Activated naive CD4-positive, alpha-beta T cell treated with anti-CD3 and anti-CD28 coated beads for 36 hours (primary cell): ENCODE data around the gene C19orf85. TPM values are rescaled to one million over a fixed set of nuclear protein-coding genes. Genes with fewer than 3 reads are reported as not detected.
A peak's percentile ranks its signal among the peaks of the same experiment; 100 is the strongest.
"Not testable (repeated sequence)": the region's sequence is repeated elsewhere in the genome, so short reads cannot be mapped to it uniquely, and the experiment has no call there.

Experiments used
- CTCF ChIA-PET: fragments of 350-600 bp; sonication (Branson Sonifier 250); formaldehyde crosslinking; loops from one replicate; lab custom pipeline; 2021; ENCODE audit warnings: antibody characterized with exemption; lab: Charles Lee
- DNase-seq: peaks from one replicate; pipeline ENCODE4 v3.0.0-alpha.2; 2020
- H3K27ac Mint-ChIP-seq: one replicate; pipeline ENCODE4 v1.8.0; 2021; ENCODE audit warnings: mild to moderate bottlenecking, mixed read lengths
- H3K27me3 Mint-ChIP-seq: one replicate; pipeline ENCODE4 v1.8.0; 2021; ENCODE audit warnings: low read depth, mixed read lengths
- H3K36me3 Mint-ChIP-seq: one replicate; pipeline ENCODE4 v1.8.0; 2021; ENCODE audit warnings: low read depth, mixed read lengths
- H3K4me1 Mint-ChIP-seq: one replicate; pipeline ENCODE4 v1.8.0; 2021; ENCODE audit warnings: low read depth, mixed read lengths
- H3K4me3 Mint-ChIP-seq: one replicate; pipeline ENCODE4 v1.8.0; 2021; ENCODE audit warnings: mild to moderate bottlenecking, moderate library complexity, mixed read lengths
- H3K9me3 Mint-ChIP-seq: one replicate; pipeline ENCODE4 v1.8.0; 2021; ENCODE audit warnings: mixed read lengths
- intact Hi-C: fragments of 100-400 bp; cut with micrococcal nuclease; formaldehyde crosslinking; loops from one replicate; pipeline ENCODE4 v1.15.1; 2023
- total RNA-seq, 2 experiments: library from RNA; stranded (reverse); gene quantifications; one replicate each; pipeline ENCODE4 v1.2.3, GENCODE V29; 2021

Gene C19orf85
- total RNA-seq, 2 experiments from 2014 or later, result not detected

- Mint-ChIP-seq H3K4me3 (no peak overlapping the region), H3K36me3 (no peaks in the 10 kb centered on the region), H3K9me3 (no peaks in the 10 kb centered on the region), H3K27ac (no peak overlapping the region), H3K4me1 (peaks cover 18% of the 10 kb centered on the region), H3K27me3 (peaks cover 59% of the 10 kb centered on the region)
- intact Hi-C loops, result no loop called here
- no peak for DNase-seq
- CTCF ChIA-PET, result interaction anchor here (0.6 kb wide), 1 partner anchor 1478 kb away, joined by 3 read pairs; no protein-coding TSS in a partner anchor
These were observed 25.5 kb downstream of the C19orf85 start for GRCh38 chr19:55439052-55439451.

- Mint-ChIP-seq H3K36me3 (no peaks in the 10 kb centered on the region), H3K4me1 (peaks cover 14% of the 10 kb centered on the region), H3K4me3 (no peak overlapping the region), H3K27me3 (peaks cover 51% of the 10 kb centered on the region), H3K9me3 (no peaks in the 10 kb centered on the region), H3K27ac (no peak overlapping the region)
- intact Hi-C loops, result no loop called here
- DNase-seq, result peak; percentile 47
- CTCF ChIA-PET, result interaction anchor here (0.6 kb wide), 1 partner anchor 37 kb away, joined by 3 read pairs; no protein-coding TSS in a partner anchor
These were observed 27.1 kb downstream of the C19orf85 start for GRCh38 chr19:55437410-55437809.

DNA sequence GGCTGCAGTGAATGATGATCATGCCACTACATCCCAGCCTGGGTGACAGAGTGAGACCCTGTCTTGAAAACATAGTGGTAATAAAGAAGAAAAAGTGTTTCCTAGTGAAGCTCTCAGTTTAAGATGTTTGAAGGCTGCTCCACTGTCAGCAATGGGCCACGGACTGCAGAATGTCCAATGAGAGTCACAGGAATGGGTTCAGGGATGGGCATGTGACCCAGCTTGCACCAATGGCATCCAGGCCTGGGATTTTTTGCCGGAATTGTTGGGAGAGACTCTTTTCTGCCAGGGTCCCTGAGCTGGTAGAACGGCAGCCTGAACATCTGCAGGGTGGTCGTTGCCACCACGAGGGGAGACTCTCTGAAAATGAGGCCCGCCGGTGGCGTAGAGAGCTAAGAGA, 27.7 kb downstream of the C19orf85 start:
- no peaks in the 10 kb centered on the region for H3K36me3 Mint-ChIP-seq
- intact Hi-C loops, result no loop called here
- no peak overlapping the region for H3K27ac Mint-ChIP-seq
- no peak for DNase-seq
- H3K4me1 Mint-ChIP-seq, result peaks cover 12% of the 10 kb centered on the region
- no peaks in the 10 kb centered on the region for H3K9me3 Mint-ChIP-seq
- no peak overlapping the region for H3K4me3 Mint-ChIP-seq
- CTCF ChIA-PET, result interaction anchor here (0.6 kb wide), 1 partner anchor 38 kb away, joined by 3 read pairs; no protein-coding TSS in a partner anchor
- H3K27me3 Mint-ChIP-seq, result peaks cover 54% of the 10 kb centered on the region

DNA sequence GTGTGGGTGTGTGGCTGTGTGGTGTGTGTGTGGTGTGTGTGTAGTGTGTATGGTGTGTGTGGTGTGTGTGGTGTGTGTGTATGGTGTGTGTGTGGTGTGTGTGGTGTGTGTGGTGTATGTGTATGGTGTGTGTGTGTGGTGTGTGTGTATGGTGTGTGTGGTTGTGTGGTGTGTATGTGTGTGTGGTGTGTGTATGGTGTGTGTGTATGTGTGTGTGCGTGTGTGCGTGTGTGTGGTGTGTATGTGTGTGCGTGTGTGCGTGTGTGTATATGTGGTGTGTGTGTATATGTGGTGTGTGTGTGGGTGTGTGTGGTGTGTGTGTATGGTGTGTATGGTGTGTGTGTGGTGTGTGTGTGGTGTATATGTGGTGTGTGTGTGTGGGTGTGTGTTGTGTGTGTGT, 29.5 kb downstream of the C19orf85 start:
- intact Hi-C loops, result no loop called here
- Mint-ChIP-seq H3K27me3 (peaks cover 54% of the 10 kb centered on the region), H3K4me1 (no peaks in the 10 kb centered on the region), H3K27ac (no peak overlapping the region), H3K9me3 (no peaks in the 10 kb centered on the region), H3K4me3 (no peak overlapping the region), H3K36me3 (no peaks in the 10 kb centered on the region)
- no peak for DNase-seq
- CTCF ChIA-PET, result no interaction called here

- no peaks in the 10 kb centered on the region for H3K36me3 Mint-ChIP-seq
- CTCF ChIA-PET, result no interaction called here
These were observed 30.1 kb downstream of the C19orf85 start for GRCh38 chr19:55434356-55434919.

GRCh38 chr19:55433292-55433691, 31.3 kb downstream of the C19orf85 start:
- no peak for DNase-seq
- intact Hi-C loops, result no loop called here

More at GRCh38 chr19:55434356-55434919, 30.1 kb downstream of the C19orf85 start:
- peaks cover 51% of the 10 kb centered on the region for H3K27me3 Mint-ChIP-seq
- no peaks in the 10 kb centered on the region for H3K4me1 Mint-ChIP-seq
- intact Hi-C loops, result no loop called here
- no peak overlapping the region for H3K4me3 Mint-ChIP-seq
- H3K9me3 Mint-ChIP-seq, result no peaks in the 10 kb centered on the region
- H3K27ac Mint-ChIP-seq, result no peak overlapping the region
- no peak for DNase-seq

DNA sequence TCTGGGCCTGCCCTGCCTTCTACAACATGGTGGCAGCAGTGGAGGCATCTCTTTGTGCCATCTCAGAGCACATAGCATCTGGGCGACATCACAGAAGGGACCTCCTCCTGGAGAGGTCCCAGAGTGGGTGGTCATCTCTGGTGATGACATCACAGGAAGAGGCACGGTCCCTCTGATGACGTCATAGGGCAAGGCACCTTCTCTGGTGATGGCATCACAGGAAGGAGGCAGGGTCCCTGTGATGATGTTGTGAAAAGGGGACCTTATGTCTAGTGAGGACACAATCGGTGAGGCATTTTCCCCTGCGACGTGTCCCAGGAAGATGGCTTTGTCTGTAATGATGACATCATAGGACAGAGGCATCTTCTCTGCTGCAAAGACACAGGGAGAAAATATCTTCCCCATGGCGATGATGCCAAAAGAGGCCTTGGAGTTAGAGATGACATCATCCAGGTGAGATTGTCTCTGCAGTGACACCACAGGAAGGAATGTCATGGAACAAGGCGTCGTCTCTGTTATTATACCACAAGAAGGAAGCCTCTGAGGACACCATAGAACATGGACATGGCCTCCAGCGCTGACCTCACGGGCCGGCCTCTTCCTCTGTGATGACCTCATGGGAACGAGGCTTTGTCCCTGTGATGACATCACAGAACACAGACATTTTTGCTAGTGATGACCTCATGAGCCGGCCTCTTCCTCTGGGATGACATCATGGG, 32.2 kb downstream of the C19orf85 start:
- Mint-ChIP-seq H3K4me3 (no peak overlapping the region), H3K36me3 (no peaks in the 10 kb centered on the region), H3K4me1 (no peaks in the 10 kb centered on the region), H3K27ac (no peak overlapping the region), H3K27me3 (peaks cover 38% of the 10 kb centered on the region), H3K9me3 (no peaks in the 10 kb centered on the region)
- CTCF ChIA-PET, result no interaction called here
- intact Hi-C loops, result no loop called here
- DNase-seq, result no peak

More at GRCh38 chr19:55433292-55433691, 31.3 kb downstream of the C19orf85 start:
- H3K9me3 Mint-ChIP-seq, result no peaks in the 10 kb centered on the region
- no peaks in the 10 kb centered on the region for H3K4me1 Mint-ChIP-seq
- H3K4me3 Mint-ChIP-seq, result no peak overlapping the region
- CTCF ChIA-PET, result no interaction called here
- no peaks in the 10 kb centered on the region for H3K36me3 Mint-ChIP-seq
- H3K27ac Mint-ChIP-seq, result no peak overlapping the region
- H3K27me3 Mint-ChIP-seq, result peaks cover 43% of the 10 kb centered on the region

DNA sequence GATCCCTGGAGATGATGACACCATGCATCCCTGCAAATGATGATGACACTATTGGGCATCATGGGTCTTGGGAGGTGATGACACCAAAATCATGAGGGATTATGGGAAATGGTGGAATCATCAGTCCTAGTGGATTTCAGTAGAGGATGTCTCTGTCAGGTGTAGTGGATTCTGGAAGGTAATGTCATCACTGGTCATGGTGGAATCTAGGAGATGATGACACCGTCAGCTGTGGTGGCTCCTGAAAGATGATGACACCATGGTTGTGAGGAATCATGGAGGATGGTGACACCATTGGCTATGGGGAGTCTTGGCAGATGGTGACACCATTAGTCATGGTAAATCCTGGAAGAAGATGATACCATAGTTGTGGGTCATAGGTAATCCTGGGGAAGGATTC, 33.4 kb downstream of the C19orf85 start:
- Mint-ChIP-seq H3K9me3 (no peaks in the 10 kb centered on the region), H3K4me1 (no peaks in the 10 kb centered on the region), H3K36me3 (no peaks in the 10 kb centered on the region), H3K4me3 (no peak overlapping the region), H3K27ac (no peak overlapping the region), H3K27me3 (peaks cover 28% of the 10 kb centered on the region)
- CTCF ChIA-PET, result no interaction called here
- DNase-seq, result no peak
- intact Hi-C loops, result no loop called here

GRCh38 chr19:55426042-55426441, 38.5 kb downstream of the C19orf85 start:
- intact Hi-C loops, result no loop called here
- Mint-ChIP-seq H3K9me3 (no peaks in the 10 kb centered on the region), H3K4me1 (peaks cover 8% of the 10 kb centered on the region), H3K27me3 (peaks cover 11% of the 10 kb centered on the region), H3K27ac (no peak overlapping the region), H3K4me3 (no peak overlapping the region), H3K36me3 (no peaks in the 10 kb centered on the region)
- CTCF ChIA-PET, result interaction anchor here (0.6 kb wide), 1 partner anchor 69 kb away, joined by 4 read pairs; no protein-coding TSS in a partner anchor
- no peak for DNase-seq

- H3K36me3 Mint-ChIP-seq, result no peaks in the 10 kb centered on the region
- H3K27me3 Mint-ChIP-seq, result peaks cover 3% of the 10 kb centered on the region
- peaks cover 11% of the 10 kb centered on the region for H3K4me1 Mint-ChIP-seq
- CTCF ChIA-PET, result no interaction called here
- intact Hi-C loops, result no loop called here
- no peaks in the 10 kb centered on the region for H3K9me3 Mint-ChIP-seq
- no peak overlapping the region for H3K27ac Mint-ChIP-seq
- DNase-seq, result no peak
- H3K4me3 Mint-ChIP-seq, result no peak overlapping the region
These were observed 40.0 kb downstream of the C19orf85 start for GRCh38 chr19:55424518-55424917.

- intact Hi-C loops, result no loop called here
- no peaks in the 10 kb centered on the region for H3K27me3 Mint-ChIP-seq
- CTCF ChIA-PET, result no interaction called here
- no peak overlapping the region for H3K27ac Mint-ChIP-seq
- H3K9me3 Mint-ChIP-seq, result no peaks in the 10 kb centered on the region
- no peak overlapping the region for H3K4me3 Mint-ChIP-seq
- DNase-seq, result no peak
- peaks cover 11% of the 10 kb centered on the region for H3K4me1 Mint-ChIP-seq
- H3K36me3 Mint-ChIP-seq, result no peaks in the 10 kb centered on the region
These were observed 41.1 kb downstream of the C19orf85 start for GRCh38 chr19:55423225-55424005.

- H3K36me3 Mint-ChIP-seq, intact Hi-C loops, H3K9me3 Mint-ChIP-seq, H3K4me3 Mint-ChIP-seq, H3K27ac Mint-ChIP-seq, H3K27me3 Mint-ChIP-seq: not testable (repeated sequence)
- DNase-seq, result peak; percentile 23
- H3K4me1 Mint-ChIP-seq, result peaks cover 13% of the 10 kb centered on the region
- CTCF ChIA-PET, result interaction anchor here (0.6 to 1.6 kb wide), 3 partner anchors 130 to 276 kb away, joined by 3 to 4 read pairs (median 3); no protein-coding TSS in a partner anchor
These were observed 43.3 kb downstream of the C19orf85 start for GRCh38 chr19:55421281-55421680.
